HepG2 (cell line): Measurements from ENCODE around the gene RASD2. TPM values are rescaled to one million over a fixed set of nuclear protein-coding genes. Genes with fewer than 3 reads are reported as not detected.

Experiments
- ATAC-seq: fragments of 200-7000 bp; cut with Tn5 transposase; 3 replicates; pipeline ENCODE4 v1.9.1; 2020; ENCODE audit warnings: mild to moderate bottlenecking, moderate library complexity
- BruUV-seq: library from RNA; stranded (reverse); fragments of 400-500 nt; replicated peaks from 2 replicates; lab custom pipeline; 2021; lab: Mats Ljungman, UMichigan
- CTCF ChIA-PET: fragments of 300-600 bp; formaldehyde crosslinking; extraction: SDS; loops from one replicate; lab custom pipeline; 2021; ENCODE audit warnings: low total read pairs, inconsistent platforms, low intra/inter-chr PET ratio; lab: Yijun Ruan, JAX
- POLR2A ChIA-PET: fragments of 350-600 bp; sonication (Branson Sonifier 250); formaldehyde crosslinking; loops from one replicate; lab custom pipeline; 2020; ENCODE audit warnings: antibody characterized with exemption, inconsistent platforms; lab: Yijun Ruan, JAX
- DNase-seq: peaks from one replicate; pipeline ENCODE4 v3.0.0-alpha.2; 2015; ENCODE audit warnings: low spot score
- FAIRE-seq: peaks from 3 replicates; lab custom pipeline; 2011; peaks lifted over from hg19 to GRCh38; lab: Jason Lieb, UNC
- H2AFZ ChIP-seq: one replicate; pipeline ENCODE4 v1.6.1; 2011; ENCODE audit warnings: low read length, inconsistent platforms
- H3K27ac ChIP-seq: fragments of 300-600 bp; 3 replicates; pipeline ENCODE4 v1.8.0; 2011; ENCODE audit warnings: mixed run types, mild to moderate bottlenecking, mixed read lengths, low read length, inconsistent platforms; ENCODE audit not compliant: insufficient read depth; ENCODE audit errors: extremely low read length
- H3K27me3 ChIP-seq, 2 experiments: fragments of 200-600 bp in 1 of 2; 2 replicates in 1 of 2; 3 replicates in 1 of 2; pipeline versions ENCODE4 v1.6.0 to v1.8.0; 2011; ENCODE audit warnings: low read length in 2 of 2, mild to moderate bottlenecking in 2 of 2, moderate library complexity in 2 of 2, inconsistent platforms in 1 of 2; ENCODE audit not compliant: insufficient read depth in 2 of 2, control insufficient read depth in 1 of 2
- H3K36me3 ChIP-seq, 2 experiments: fragments of 200-600 bp in 1 of 2; replicated peaks in 1 of 2; 2 replicates in 1 of 2; 3 replicates in 1 of 2; pipeline versions ENCODE4 v1.5.1 to v1.8.0; 2011; ENCODE audit warnings: low read length in 2 of 2, inconsistent platforms in 1 of 2; ENCODE audit not compliant: insufficient read depth in 2 of 2, control insufficient read depth in 1 of 2
- H3K4me1 ChIP-seq: 2 replicates; pipeline ENCODE4 v1.5.1; 2012; ENCODE audit warnings: low read length, inconsistent platforms; ENCODE audit not compliant: insufficient read depth
- H3K4me2 ChIP-seq: 2 replicates; pipeline ENCODE4 v1.6.0; 2011; ENCODE audit warnings: low read depth, low read length, inconsistent platforms
- H3K4me3 ChIP-seq, 3 experiments: fragments of 200-600 bp in 1 of 3; sonication (generic), shearing (Covaris generic) in 1 of 3; replicated peaks in 1 of 3; 2 replicates each; pipeline ENCODE4 v1.5.1; 2011 to 2016; ENCODE audit warnings: low read length in 3 of 3, inconsistent platforms in 2 of 3, low read depth in 2 of 3, mild to moderate bottlenecking in 2 of 3, control low read depth in 1 of 3, mixed read lengths in 1 of 3; ENCODE audit not compliant: insufficient read depth in 1 of 3
- H3K79me2 ChIP-seq: one replicate; pipeline ENCODE4 v1.6.1; 2011; ENCODE audit warnings: low read length, inconsistent platforms; ENCODE audit not compliant: insufficient read depth
- H3K9ac ChIP-seq: 2 replicates; pipeline ENCODE4 v1.6.0; 2011; ENCODE audit warnings: mild to moderate bottlenecking, low read depth, low read length, inconsistent platforms; ENCODE audit not compliant: insufficient read depth
- H3K9me3 ChIP-seq: 2 replicates; pipeline ENCODE4 v1.5.1; 2012; ENCODE audit warnings: mild to moderate bottlenecking, low read length
- H4K20me1 ChIP-seq: 2 replicates; pipeline ENCODE4 v1.6.0; 2011; ENCODE audit warnings: inconsistent platforms, mild to moderate bottlenecking, low read length, moderate library complexity; ENCODE audit not compliant: insufficient read depth
- ELF3 ChIP-seq: IDR thresholded peaks from 2 replicates; pipeline ENCODE4 v1.6.1; 2016; ENCODE audit warnings: missing genetic modification reagents, missing compliant biosample characterization
- GFI1 ChIP-seq: sonication (generic); formaldehyde crosslinking; IDR thresholded peaks from 2 replicates; pipeline ENCODE4 v1.5.0; 2020; ENCODE audit warnings: missing genetic modification reagents, mild to moderate bottlenecking, borderline replicate concordance
- HDAC6 ChIP-seq: fragments of 200-600 bp; sonication (generic); IDR thresholded peaks from 2 replicates; pipeline ENCODE4 v1.7.0; 2017; ENCODE audit warnings: mild to moderate bottlenecking, antibody characterized with exemption, low read length, low read depth
- MIXL1 ChIP-seq: IDR thresholded peaks from 2 replicates; pipeline ENCODE4 v1.6.1; 2016
- MTF1 ChIP-seq: sonication (generic); formaldehyde crosslinking; IDR thresholded peaks from 2 replicates; pipeline ENCODE4 v1.5.0; 2020; ENCODE audit warnings: missing genetic modification reagents
- PRPF4 ChIP-seq: fragments of 200-400 bp; formaldehyde crosslinking; IDR thresholded peaks from 2 replicates; pipeline ENCODE4 v1.6.1; 2016; ENCODE audit warnings: low read length, low read depth; ENCODE audit not compliant: poor library complexity, severe bottlenecking
- SIX1 ChIP-seq: sonication (generic); formaldehyde crosslinking; IDR thresholded peaks from 2 replicates; pipeline ENCODE4 v1.4.0; 2020; ENCODE audit warnings: missing genetic modification reagents, borderline replicate concordance
- YEATS4 ChIP-seq: sonication (generic); formaldehyde crosslinking; IDR thresholded peaks from 2 replicates; pipeline ENCODE4 v1.4.0; 2020; ENCODE audit warnings: missing genetic modification reagents, borderline replicate concordance
- ZNF644 ChIP-seq: IDR thresholded peaks from 2 replicates; pipeline ENCODE4 v1.6.1; 2016; ENCODE audit warnings: low read depth
- WGBS: methylation state at CpG from one replicate; pipeline ENCODE4 v1.1.6; 2017; ENCODE audit warnings: low lambda C conversion rate; 5-methylcytosine and 5-hydroxymethylcytosine counted together
- in situ Hi-C: cut with HindIII; loops from 2 replicates; pipeline ENCODE4 v1.10.0; 2017; ENCODE audit warnings: low pct_unique_long_range_greater_than_20kb; ENCODE audit not compliant: extremely low pct_ligation_motif_present
- intact Hi-C: fragments of 100-400 bp; cut with micrococcal nuclease; formaldehyde crosslinking; loops from one replicate; pipeline ENCODE4 v1.10.0; 2022; ENCODE audit not compliant: unreplicated experiment
- polyA plus RNA-seq, 8 experiments: library from polyadenylated mRNA; depleted of rRNA in 3 of 8; stranded (reverse) in 7 of 8; unstranded in 1 of 8; fragments of >200 nt; fragmentation: Illumina TruSeq in 4 of 8; extraction: Trizol in 4 of 8; gene quantifications; 2 replicates each; pipeline versions ENCODE4 v1.2.1 to v1.2.3, GENCODE V29; 2011 to 2016; ENCODE audit warnings: low read depth in 4 of 8, missing spikeins in 1 of 8, mixed read lengths in 1 of 8; ENCODE audit not compliant: insufficient read depth in 1 of 8
- total RNA-seq, 5 experiments: library from RNA; depleted of rRNA; stranded (reverse); fragments of >200 nt; fragmentation: Illumina TruSeq; extraction: Trizol; gene quantifications; 2 replicates each; pipeline ENCODE4 v1.2.3, GENCODE V29; 2016; ENCODE audit warnings: low read depth in 1 of 5

RASD2 gene
- total and polyA plus RNA-seq, 2 of the 13 experiments (the other 11 are each of a cell fraction or from before 2014, with no cell fraction given): not detected

GRCh38 chr22:35526333-35526979 is 14.2 kb upstream of the RASD2 start:
- TF ChIP-seq PRPF4 (no peak), SIX1 (no peak), GFI1 (CRISPR knock-in tag) (no peak)
- in situ Hi-C loops: no loop called here
- FAIRE-seq: no peak
- Histone ChIP-seq H3K4me3 (no peak overlapping the region), H3K4me1 (no peaks in the 10 kb centered on the region), H3K79me2 (no peaks in the 10 kb centered on the region), H3K9me3 (no peaks in the 10 kb centered on the region), H3K27me3 (peaks cover 2 to 22% of the 10 kb centered on the region in 2 experiments; a peak in 4 of 5 replicates), H3K27ac (no peak overlapping the region), H2AFZ (no peak overlapping the region), H4K20me1 (no peaks in the 10 kb centered on the region), H3K36me3 (no peaks in the 10 kb centered on the region), H3K9ac (no peak overlapping the region), H3K4me2 (no peak overlapping the region)
- ChIA-PET CTCF (no interaction called here), POLR2A (no interaction called here)
- no peak for DNase-seq
- no TSS peak for BruUV-seq
- no peak for ATAC-seq
- WGBS: 45% methylated on average over 11 of the region's 12 CpGs
- intact Hi-C loops: no loop called here

- no peak overlapping the region for H3K27ac ChIP-seq
- FAIRE-seq (no peak), ATAC-seq (no peak)
- no peaks in the 10 kb centered on the region for H3K36me3 ChIP-seq
- intact Hi-C loops: no loop called here
- POLR2A ChIA-PET: no interaction called here
- no peaks in the 10 kb centered on the region for H4K20me1 ChIP-seq
- TF ChIP-seq ZNF644 (CRISPR knock-in tag) (no peak), HDAC6 (no peak), MTF1 (CRISPR knock-in tag) (no peak), MIXL1 (no peak), ELF3 (CRISPR knock-in tag) (no peak), YEATS4 (CRISPR knock-in tag) (no peak)
- TF ChIP-seq, all 625 proteins: peak for 0
- no peak for DNase-seq
- Histone ChIP-seq H3K4me2 (no peak overlapping the region), H3K9me3 (no peaks in the 10 kb centered on the region), H2AFZ (no peak overlapping the region), H3K79me2 (no peaks in the 10 kb centered on the region), H3K4me3 (no peak overlapping the region), H3K4me1 (no peaks in the 10 kb centered on the region), H3K27me3 (peaks cover 0 to 2% of the 10 kb centered on the region in 2 experiments; a peak in 2 of 5 replicates), H3K9ac (no peak overlapping the region)
- CTCF ChIA-PET: no interaction called here
- WGBS: 39% methylated on average over 2 of the region's 2 CpGs
- in situ Hi-C loops: no loop called here
- no TSS peak for BruUV-seq
These were observed 11.7 kb upstream of the RASD2 start for GRCh38 chr22:35528927-35529326.
